HepG2 (cell line): ENCODE measurements around the gene DOC2A. TPM values are rescaled to one million over a fixed set of nuclear protein-coding genes. Genes with fewer than 3 reads are reported as not detected.
A peak's percentile ranks its signal among the peaks of the same experiment; 100 is the strongest.

Source experiments
- ASH2L ChIP-seq: fragments of 300-600, 200-600 bp; sonication (generic); IDR thresholded peaks from 2 replicates; pipeline ENCODE4 v1.7.0; 2017; ENCODE audit warnings: low read depth, mild to moderate bottlenecking, moderate library complexity, mixed read lengths, low read length; ENCODE audit not compliant: insufficient read length
- ATRX ChIP-seq: sonication (generic); formaldehyde crosslinking; IDR thresholded peaks from 2 replicates; pipeline ENCODE4 v1.4.0; 2020; ENCODE audit warnings: missing genetic modification reagents, borderline replicate concordance
- BORCS8-MEF2B ChIP-seq: sonication (generic); formaldehyde crosslinking; IDR thresholded peaks from 2 replicates; pipeline ENCODE4 v1.8.0; 2022; ENCODE audit warnings: mild to moderate bottlenecking, missing genetic modification reagents
- CTCF ChIP-seq: sonication (generic); formaldehyde crosslinking; IDR thresholded peaks from 2 replicates; pipeline ENCODE4 v1.5.0; 2020; ENCODE audit warnings: mild to moderate bottlenecking, missing genetic modification reagents, moderate library complexity
- HNRNPK ChIP-seq: fragments of 200-400 bp; formaldehyde crosslinking; IDR thresholded peaks from 2 replicates; pipeline ENCODE4 v1.6.1; 2018; ENCODE audit warnings: low read length, low read depth, moderate library complexity, mild to moderate bottlenecking; ENCODE audit not compliant: poor library complexity, severe bottlenecking
- PAF1 ChIP-seq: IDR thresholded peaks from 2 replicates; pipeline ENCODE4 v1.6.1; 2016; ENCODE audit warnings: missing genetic modification reagents, missing compliant biosample characterization
- POLR2AphosphoS2 ChIP-seq: IDR thresholded peaks from 2 replicates; pipeline ENCODE4 v1.6.1; 2011; ENCODE audit warnings: low read depth, low read length, improper control_type of control experiment
- REST ChIP-seq, 2 experiments: IDR thresholded peaks; 2 replicates each; pipeline ENCODE4 v1.6.1; 2011 to 2012; ENCODE audit warnings: low read length in 2 of 2, borderline replicate concordance in 1 of 2, low read depth in 1 of 2, mild to moderate bottlenecking in 1 of 2, moderate library complexity in 1 of 2
- TOE1 ChIP-seq: sonication (generic); formaldehyde crosslinking; IDR thresholded peaks from 2 replicates; pipeline ENCODE4 v1.4.0; 2020; ENCODE audit warnings: mild to moderate bottlenecking, missing genetic modification reagents
- ZBTB34 ChIP-seq: sonication (generic); formaldehyde crosslinking; IDR thresholded peaks from 2 replicates; pipeline ENCODE4 v1.8.0; 2022; ENCODE audit warnings: mild to moderate bottlenecking, missing genetic modification reagents
- ZFP37 ChIP-seq: sonication (generic); formaldehyde crosslinking; IDR thresholded peaks from 2 replicates; pipeline ENCODE4 v1.4.0; 2020; ENCODE audit warnings: missing genetic modification reagents, borderline replicate concordance
- ZMYM2 ChIP-seq: sonication (generic); formaldehyde crosslinking; IDR thresholded peaks from 2 replicates; pipeline ENCODE4 v1.8.0; 2022; ENCODE audit warnings: mild to moderate bottlenecking, missing genetic modification reagents
- ZNF558 ChIP-seq: sonication (generic); formaldehyde crosslinking; IDR thresholded peaks from 2 replicates; pipeline ENCODE4 v1.9.0; 2022; ENCODE audit warnings: mild to moderate bottlenecking, missing genetic modification reagents, borderline replicate concordance
- ZNF572 ChIP-seq: sonication (generic); formaldehyde crosslinking; IDR thresholded peaks from 2 replicates; pipeline ENCODE4 v1.5.1; 2020; ENCODE audit warnings: mild to moderate bottlenecking, missing genetic modification reagents
- ZNF687 ChIP-seq: sonication (generic); formaldehyde crosslinking; IDR thresholded peaks from 2 replicates; pipeline ENCODE4 v1.5.1; 2020; ENCODE audit warnings: mild to moderate bottlenecking, missing genetic modification reagents, moderate library complexity
- ZNF839 ChIP-seq: sonication (generic); formaldehyde crosslinking; IDR thresholded peaks from 2 replicates; pipeline ENCODE4 v1.4.0; 2020; ENCODE audit warnings: missing genetic modification reagents, mild to moderate bottlenecking, borderline replicate concordance
- polyA plus RNA-seq, 8 experiments: library from polyadenylated mRNA; depleted of rRNA in 3 of 8; stranded (reverse) in 7 of 8; unstranded in 1 of 8; fragments of >200 nt; fragmentation: Illumina TruSeq in 4 of 8; extraction: Trizol in 4 of 8; gene quantifications; 2 replicates each; pipeline versions ENCODE4 v1.2.1 to v1.2.3, GENCODE V29; 2011 to 2016; ENCODE audit warnings: low read depth in 4 of 8, missing spikeins in 1 of 8, mixed read lengths in 1 of 8; ENCODE audit not compliant: insufficient read depth in 1 of 8
- total RNA-seq, 5 experiments: library from RNA; depleted of rRNA; stranded (reverse); fragments of >200 nt; fragmentation: Illumina TruSeq; extraction: Trizol; gene quantifications; 2 replicates each; pipeline ENCODE4 v1.2.3, GENCODE V29; 2016; ENCODE audit warnings: low read depth in 1 of 5

The DOC2A gene
- total and polyA plus RNA-seq, 2 of the 13 experiments (the other 11 are each of a cell fraction or from before 2014, with no cell fraction given): 0.15 to 0.55 TPM

- no peak for TF ChIP-seq ZNF839 (CRISPR knock-in tag)
- TF ChIP-seq REST (IDR thresholded peaks at IDR 0.05; ENCODE audit: borderline replicate concordance in 1 of 2, low read depth in 1 of 2, low read length in 2 of 2): no peak
- no peak; the same call in 1 of the 2 replicates for TF ChIP-seq BORCS8-MEF2B (CRISPR knock-in tag)
- TF ChIP-seq ASH2L: no peak
- TF ChIP-seq TOE1 (CRISPR knock-in tag): no peak
- no peak for TF ChIP-seq POLR2AphosphoS2
- peak; percentile 41 for TF ChIP-seq CTCF (CRISPR knock-in tag)
- 0 out of 2 replicates have a peak, but pooled peaks have one; percentile 11 for TF ChIP-seq ATRX (CRISPR knock-in tag)
- no peak for TF ChIP-seq ZNF687 (CRISPR knock-in tag)
- TF ChIP-seq PAF1 (CRISPR knock-in tag): no peak; the same call in 1 of the 2 replicates
- no peak for TF ChIP-seq ZNF572 (CRISPR knock-in tag)
- TF ChIP-seq ZNF558 (CRISPR knock-in tag): no peak
- TF ChIP-seq ZMYM2: peak; percentile 35; the same call in 1 of the 2 replicates
- TF ChIP-seq ZBTB34 (CRISPR knock-in tag): no peak
- TF ChIP-seq ZFP37 (CRISPR knock-in tag): no peak
- no peak for TF ChIP-seq HNRNPK
These were observed 36.3 kb downstream of the DOC2A start (continued) for GRCh38 chr16:29974291-29975133.
